Measurements from ENCODE around the gene SEC16A. TPM values are rescaled to one million over a fixed set of nuclear protein-coding genes. Genes with fewer than 3 reads are reported as not detected.

Gene SEC16A
- total and polyA plus RNA-seq, 2 donors, result 13.6 to 89.7 TPM

- Histone ChIP-seq H3K27ac (ENCODE audit: low read depth in 1 of 2, low read length in 1 of 2) (no peak overlapping the region), H3K36me3 (ENCODE audit: control insufficient read depth in 2 of 2, insufficient read depth in 2 of 2, low read length in 1 of 2) (peaks cover 30 to 53% of the 10 kb centered on the region in 2 donors), H3K4me1 (ENCODE audit: control insufficient read depth in 2 of 2, insufficient read depth in 2 of 2, low read length in 2 of 2) (peaks cover 14 to 19% of the 10 kb centered on the region in 2 donors), H3K4me3 (ENCODE audit: low read length in 2 of 2) (no peak overlapping the region), H3K9me3 (ENCODE audit: control insufficient read depth in 2 of 2, insufficient read depth in 1 of 2, low read length in 1 of 2) (no peaks in the 10 kb centered on the region), H3K27me3 (ENCODE audit: control insufficient read depth in 2 of 2, insufficient read depth in 1 of 2, low read length in 1 of 2) (peaks cover 0 to 10% of the 10 kb centered on the region in 2 donors)
- WGBS, result 98% methylated on average over 37 of the region's 37 CpGs
- DNase-seq (ENCODE audit: low read depth in 6 of 9, low spot score in 9 of 9), result no peak
Measured at GRCh38 chr9:136433849-136434579, 48.8 kb downstream of the SEC16A start.

- 98% methylated on average over 36 of the region's 36 CpGs for WGBS
- H3K36me3 ChIP-seq (ENCODE audit: control insufficient read depth in 2 of 2, insufficient read depth in 2 of 2, low read length in 1 of 2), result peaks cover 35 to 56% of the 10 kb centered on the region in 2 donors
- no peak overlapping the region for H3K4me3 ChIP-seq (ENCODE audit: low read length in 2 of 2)
- peaks cover 11 to 13% of the 10 kb centered on the region in 2 donors for H3K4me1 ChIP-seq (ENCODE audit: control insufficient read depth in 2 of 2, insufficient read depth in 2 of 2, low read length in 2 of 2)
- H3K27ac ChIP-seq (ENCODE audit: low read depth in 1 of 2, low read length in 1 of 2), result no peak overlapping the region
- no peak for DNase-seq (ENCODE audit: low read depth in 6 of 9, low spot score in 9 of 9)
- H3K27me3 ChIP-seq (ENCODE audit: control insufficient read depth in 2 of 2, insufficient read depth in 1 of 2, low read length in 1 of 2), result peaks cover 0 to 2% of the 10 kb centered on the region in 2 donors
- H3K9me3 ChIP-seq (ENCODE audit: control insufficient read depth in 2 of 2, insufficient read depth in 1 of 2, low read length in 1 of 2), result no peaks in the 10 kb centered on the region
Measured at GRCh38 chr9:136433043-136433715, 49.7 kb downstream of the SEC16A start.

GRCh38 chr9:136432591-136432990 is 50.2 kb downstream of the SEC16A start:
- peaks cover 6 to 8% of the 10 kb centered on the region in 2 donors for H3K4me1 ChIP-seq (ENCODE audit: control insufficient read depth in 2 of 2, insufficient read depth in 2 of 2, low read length in 2 of 2)
- H3K36me3 ChIP-seq (ENCODE audit: control insufficient read depth in 2 of 2, insufficient read depth in 2 of 2, low read length in 1 of 2), result peaks cover 35 to 56% of the 10 kb centered on the region in 2 donors
- H3K4me3 ChIP-seq (ENCODE audit: low read length in 2 of 2), result no peak overlapping the region
- DNase-seq (ENCODE audit: low read depth in 6 of 9, low spot score in 9 of 9), result no peak
- no peak overlapping the region for H3K27ac ChIP-seq (ENCODE audit: low read depth in 1 of 2, low read length in 1 of 2)
- H3K9me3 ChIP-seq (ENCODE audit: control insufficient read depth in 2 of 2, insufficient read depth in 1 of 2, low read length in 1 of 2), result no peaks in the 10 kb centered on the region
- 98% methylated on average over 26 of the region's 26 CpGs for WGBS
- no peaks in the 10 kb centered on the region for H3K27me3 ChIP-seq (ENCODE audit: control insufficient read depth in 2 of 2, insufficient read depth in 1 of 2, low read length in 1 of 2)

- H3K4me1 ChIP-seq (ENCODE audit: control insufficient read depth in 2 of 2, insufficient read depth in 2 of 2, low read length in 2 of 2), result peaks cover 0 to under 1% of the 10 kb centered on the region in 2 donors
- H3K27ac ChIP-seq (ENCODE audit: low read depth in 1 of 2, low read length in 1 of 2), result no peak overlapping the region
- DNase-seq (ENCODE audit: low read depth in 6 of 9, low spot score in 9 of 9), result no peak
- no peaks in the 10 kb centered on the region for H3K9me3 ChIP-seq (ENCODE audit: control insufficient read depth in 2 of 2, insufficient read depth in 1 of 2, low read length in 1 of 2)
- no peak overlapping the region for H3K4me3 ChIP-seq (ENCODE audit: low read length in 2 of 2)
- WGBS, result 98% methylated on average over 36 of the region's 36 CpGs
- H3K36me3 ChIP-seq (ENCODE audit: control insufficient read depth in 2 of 2, insufficient read depth in 2 of 2, low read length in 1 of 2), result peaks cover 39 to 56% of the 10 kb centered on the region in 2 donors
- H3K27me3 ChIP-seq (ENCODE audit: control insufficient read depth in 2 of 2, insufficient read depth in 1 of 2, low read length in 1 of 2), result no peaks in the 10 kb centered on the region
Measured at GRCh38 chr9:136431782-136432350, 51.0 kb downstream of the SEC16A start.

- Histone ChIP-seq H3K4me3 (ENCODE audit: low read length in 2 of 2) (no peak overlapping the region), H3K36me3 (ENCODE audit: control insufficient read depth in 2 of 2, insufficient read depth in 2 of 2, low read length in 1 of 2) (peaks cover 33 to 52% of the 10 kb centered on the region in 2 donors), H3K9me3 (ENCODE audit: control insufficient read depth in 2 of 2, insufficient read depth in 1 of 2, low read length in 1 of 2) (no peaks in the 10 kb centered on the region), H3K27me3 (ENCODE audit: control insufficient read depth in 2 of 2, insufficient read depth in 1 of 2, low read length in 1 of 2) (no peaks in the 10 kb centered on the region), H3K4me1 (ENCODE audit: control insufficient read depth in 2 of 2, insufficient read depth in 2 of 2, low read length in 2 of 2) (no peaks in the 10 kb centered on the region), H3K27ac (ENCODE audit: low read depth in 1 of 2, low read length in 1 of 2) (no peak overlapping the region)
- 98% methylated on average over 29 of the region's 29 CpGs for WGBS
- no peak for DNase-seq (ENCODE audit: low read depth in 6 of 9, low spot score in 9 of 9)
Measured at GRCh38 chr9:136430588-136431234, 52.1 kb downstream of the SEC16A start.

GRCh38 chr9:136429683-136430491 is 53.0 kb downstream of the SEC16A start:
- Histone ChIP-seq H3K4me1 (ENCODE audit: control insufficient read depth in 2 of 2, insufficient read depth in 2 of 2, low read length in 2 of 2) (no peaks in the 10 kb centered on the region), H3K27ac (ENCODE audit: low read depth in 1 of 2, low read length in 1 of 2) (no peak overlapping the region), H3K36me3 (ENCODE audit: control insufficient read depth in 2 of 2, insufficient read depth in 2 of 2, low read length in 1 of 2) (peaks cover 35 to 54% of the 10 kb centered on the region in 2 donors), H3K27me3 (ENCODE audit: control insufficient read depth in 2 of 2, insufficient read depth in 1 of 2, low read length in 1 of 2) (no peaks in the 10 kb centered on the region), H3K4me3 (ENCODE audit: low read length in 2 of 2) (no peak overlapping the region), H3K9me3 (ENCODE audit: control insufficient read depth in 2 of 2, insufficient read depth in 1 of 2, low read length in 1 of 2) (no peaks in the 10 kb centered on the region)
- DNase-seq (ENCODE audit: low read depth in 6 of 9, low spot score in 9 of 9), result no peak
- 97% methylated on average over 32 of the region's 32 CpGs for WGBS

- H3K27me3 ChIP-seq (ENCODE audit: control insufficient read depth in 2 of 2, insufficient read depth in 1 of 2, low read length in 1 of 2), result no peaks in the 10 kb centered on the region
- 97% methylated on average over 21 of the region's 21 CpGs for WGBS
- no peak overlapping the region for H3K27ac ChIP-seq (ENCODE audit: low read depth in 1 of 2, low read length in 1 of 2)
Measured at GRCh38 chr9:136429075-136429628, 53.7 kb downstream of the SEC16A start.

GRCh38 chr9:136426787-136427186 is 56.1 kb downstream of the SEC16A start:
- no peak overlapping the region for H3K27ac ChIP-seq (ENCODE audit: low read depth in 1 of 2, low read length in 1 of 2)
- peaks cover 52 to 61% of the 10 kb centered on the region in 2 donors for H3K36me3 ChIP-seq (ENCODE audit: control insufficient read depth in 2 of 2, insufficient read depth in 2 of 2, low read length in 1 of 2)
- no peaks in the 10 kb centered on the region for H3K4me1 ChIP-seq (ENCODE audit: control insufficient read depth in 2 of 2, insufficient read depth in 2 of 2, low read length in 2 of 2)
- WGBS, result 92% methylated on average over 12 of the region's 12 CpGs
- DNase-seq (ENCODE audit: low read depth in 6 of 9, low spot score in 9 of 9), result no peak
- no peaks in the 10 kb centered on the region for H3K9me3 ChIP-seq (ENCODE audit: control insufficient read depth in 2 of 2, insufficient read depth in 1 of 2, low read length in 1 of 2)
- H3K4me3 ChIP-seq (ENCODE audit: low read length in 2 of 2), result no peak overlapping the region
- no peaks in the 10 kb centered on the region for H3K27me3 ChIP-seq (ENCODE audit: control insufficient read depth in 2 of 2, insufficient read depth in 1 of 2, low read length in 1 of 2)

More at GRCh38 chr9:136429075-136429628, 53.7 kb downstream of the SEC16A start:
- DNase-seq (ENCODE audit: low read depth in 6 of 9, low spot score in 9 of 9), result no peak
- no peaks in the 10 kb centered on the region for H3K4me1 ChIP-seq (ENCODE audit: control insufficient read depth in 2 of 2, insufficient read depth in 2 of 2, low read length in 2 of 2)
- H3K4me3 ChIP-seq (ENCODE audit: low read length in 2 of 2), result no peak overlapping the region
- no peaks in the 10 kb centered on the region for H3K9me3 ChIP-seq (ENCODE audit: control insufficient read depth in 2 of 2, insufficient read depth in 1 of 2, low read length in 1 of 2)
- peaks cover 35 to 59% of the 10 kb centered on the region in 2 donors for H3K36me3 ChIP-seq (ENCODE audit: control insufficient read depth in 2 of 2, insufficient read depth in 2 of 2, low read length in 1 of 2)

Measured in thymus (tissue), 11 donors.